SK-N-SH (cell line): ENCODE measurements around the gene ATN1. TPM values are rescaled to one million over a fixed set of nuclear protein-coding genes. Genes with fewer than 3 reads are reported as not detected.

Source experiments
- CTCF ChIA-PET: fragments of 300-600, 350-600 bp; formaldehyde crosslinking; extraction: SDS; loops from one replicate; lab custom pipeline; 2021; lab: Yijun Ruan, JAX
- POLR2A ChIA-PET: fragments of 350-600 bp; sonication (Branson Sonifier 250); formaldehyde crosslinking; extraction: SDS; loops from one replicate; lab custom pipeline; 2020; ENCODE audit warnings: antibody characterized with exemption, inconsistent platforms; lab: Yijun Ruan, JAX
- DNase-seq: peaks from one replicate; pipeline ENCODE4 v3.0.0; 2012
- H2AFZ ChIP-seq: fragments of 200-600 bp; sonication (generic); 2 replicates; pipeline ENCODE4 v1.8.1; 2016; ENCODE audit warnings: antibody characterized with exemption, mild to moderate bottlenecking, low read depth
- H3F3A ChIP-seq: fragments of 200-600 bp; sonication (generic); replicated peaks from 2 replicates; pipeline ENCODE3; 2016; ENCODE audit warnings: antibody characterized with exemption, mild to moderate bottlenecking; ENCODE audit not compliant: insufficient read depth
- H3K27ac ChIP-seq, 2 experiments: fragments of 200-500 bp in 1 of 2; fragments of 200-600 bp in 1 of 2; sonication (Bioruptor generic) in 1 of 2; sonication (generic), shearing (Covaris generic) in 1 of 2; 2 replicates each; pipeline versions ENCODE4 v1.5.1 to v1.6.1; 2014 to 2016; ENCODE audit warnings: low read depth in 2 of 2, inconsistent platforms in 1 of 2, low read length in 1 of 2, mild to moderate bottlenecking in 1 of 2, mixed read lengths in 1 of 2
- H3K27me3 ChIP-seq: fragments of 200-600 bp; sonication (generic), shearing (Covaris generic); 2 replicates; pipeline ENCODE4 v1.6.1; 2016; ENCODE audit warnings: mixed run types; ENCODE audit not compliant: insufficient read depth
- H3K36me3 ChIP-seq, 2 experiments: fragments of 200-500 bp in 1 of 2; fragments of 200-600 bp in 1 of 2; sonication (Bioruptor generic) in 1 of 2; sonication (generic) in 1 of 2; replicated peaks in 1 of 2; 2 replicates each; pipeline versions ENCODE3 to v1.5.1; 2014 to 2016; ENCODE audit warnings: low read length in 1 of 2, mild to moderate bottlenecking in 1 of 2; ENCODE audit not compliant: insufficient read depth in 2 of 2, control insufficient read depth in 1 of 2
- H3K4me1 ChIP-seq, 2 experiments: fragments of 200-500 bp in 1 of 2; fragments of 200-600 bp in 1 of 2; sonication (Bioruptor generic) in 1 of 2; sonication (generic), shearing (Covaris generic) in 1 of 2; 2 replicates each; pipeline versions ENCODE4 v1.5.1 to v1.6.1; 2014 to 2016; ENCODE audit warnings: low read depth in 1 of 2, low read length in 1 of 2, mixed run types in 1 of 2; ENCODE audit not compliant: insufficient read depth in 2 of 2, control insufficient read depth in 1 of 2
- H3K4me2 ChIP-seq: fragments of 200-600 bp; sonication (generic), shearing (Covaris generic); 2 replicates; pipeline ENCODE4 v1.6.1; 2017; ENCODE audit warnings: mixed run types
- H3K4me3 ChIP-seq, 2 experiments: fragments of 200-500 bp in 1 of 2; fragments of 200-600 bp in 1 of 2; sonication (Bioruptor generic) in 1 of 2; sonication (generic), shearing (Covaris generic) in 1 of 2; 2 replicates each; pipeline versions ENCODE4 v1.5.1 to v1.8.1; 2014 to 2016; ENCODE audit warnings: low read depth in 2 of 2, inconsistent platforms in 1 of 2, low read length in 1 of 2, mild to moderate bottlenecking in 1 of 2, mixed read lengths in 1 of 2, moderate library complexity in 1 of 2
- H3K79me2 ChIP-seq: fragments of 200-600 bp; sonication (generic); 2 replicates; pipeline ENCODE4 v1.8.1; 2017; ENCODE audit warnings: mild to moderate bottlenecking; ENCODE audit not compliant: insufficient read depth
- H3K9ac ChIP-seq: fragments of 200-600 bp; sonication (generic); 2 replicates; pipeline ENCODE4 v1.6.1; 2017; ENCODE audit warnings: mixed run types
- H3K9me2 ChIP-seq: fragments of 200-600 bp; sonication (generic); 2 replicates; pipeline ENCODE4 v1.6.1; 2017; ENCODE audit warnings: mixed run types
- H3K9me3 ChIP-seq: fragments of 200-600 bp; sonication (generic); 2 replicates; pipeline ENCODE4 v1.6.1; 2017; ENCODE audit warnings: mixed run types, mild to moderate bottlenecking, moderate library complexity
- H4K20me1 ChIP-seq: fragments of 200-600 bp; sonication (generic); 2 replicates; pipeline ENCODE4 v1.6.1; 2017; ENCODE audit warnings: mild to moderate bottlenecking, mixed run types; ENCODE audit not compliant: insufficient read depth
- ELF1 ChIP-seq: IDR thresholded peaks from 2 replicates; pipeline ENCODE4 v1.4.0; 2012
- EP300 ChIP-seq, 2 experiments: IDR thresholded peaks; 2 replicates each; pipeline versions ENCODE4 v1.4.0 to v1.6.1; 2012; ENCODE audit warnings: borderline replicate concordance in 1 of 2, low read depth in 1 of 2, low read length in 1 of 2
- EZH2phosphoT487 ChIP-seq: fragments of 200-600 bp; sonication (generic); IDR thresholded peaks from 2 replicates; pipeline ENCODE4 v1.6.1; 2017; ENCODE audit warnings: low read depth, mixed run types, mild to moderate bottlenecking, antibody characterized with exemption, moderate library complexity, borderline replicate concordance
- GABPA ChIP-seq: IDR thresholded peaks from 2 replicates; pipeline ENCODE4 v1.4.0; 2012; ENCODE audit warnings: low read depth, mild to moderate bottlenecking
- GATA2 ChIP-seq: sonication (generic); formaldehyde crosslinking; IDR thresholded peaks from 2 replicates; pipeline ENCODE4 v1.5.0; 2020; ENCODE audit warnings: mild to moderate bottlenecking, missing genetic modification reagents
- IRF3 ChIP-seq: fragments of 150-350 bp; IDR thresholded peaks from 2 replicates; pipeline ENCODE4 v1.6.1; 2016; ENCODE audit warnings: mild to moderate bottlenecking, low read depth, low read length
- MXI1 ChIP-seq: IDR thresholded peaks from 2 replicates; pipeline ENCODE4 v1.6.1; 2012; ENCODE audit warnings: mild to moderate bottlenecking, low read depth, low read length, improper control_type of control experiment
- NRF1 ChIP-seq: IDR thresholded peaks from 2 replicates; pipeline ENCODE4 v1.6.1; 2012; ENCODE audit warnings: low read depth, mild to moderate bottlenecking, low read length
- POLR2AphosphoS5 ChIP-seq: IDR thresholded peaks from 2 replicates; pipeline ENCODE4 v1.6.1; 2012; ENCODE audit warnings: low read depth, low read length
- RCOR1 ChIP-seq: fragments of 150-350 bp; IDR thresholded peaks from 2 replicates; pipeline ENCODE4 v1.6.1; 2017; ENCODE audit warnings: antibody characterized with exemption, low read length
- REST ChIP-seq: IDR thresholded peaks from 2 replicates; pipeline ENCODE4 v1.6.1; 2012; ENCODE audit warnings: mild to moderate bottlenecking, low read depth, low read length, moderate library complexity
- RXRA ChIP-seq: IDR thresholded peaks from 2 replicates; pipeline ENCODE4 v1.4.0; 2012; ENCODE audit warnings: low read depth, mild to moderate bottlenecking, borderline replicate concordance
- SIN3A ChIP-seq: IDR thresholded peaks from 2 replicates; pipeline ENCODE4 v1.6.1; 2012; ENCODE audit warnings: low read depth, mild to moderate bottlenecking, low read length, moderate library complexity, borderline replicate concordance
- SMC3 ChIP-seq: IDR thresholded peaks from 2 replicates; pipeline ENCODE4 v1.6.1; 2012; ENCODE audit warnings: low read depth, low read length, improper control_type of control experiment
- TEAD4 ChIP-seq: IDR thresholded peaks from 2 replicates; pipeline ENCODE4 v1.4.0; 2012; ENCODE audit warnings: mild to moderate bottlenecking, borderline replicate concordance; ENCODE audit not compliant: insufficient read depth
- ZBTB33 ChIP-seq: IDR thresholded peaks from 2 replicates; pipeline ENCODE4 v1.4.0; 2012; ENCODE audit warnings: low read depth, borderline replicate concordance
- WGBS: methylation state at CpG from one replicate; pipeline ENCODE4 v1.1.6; 2017; ENCODE audit warnings: low lambda C conversion rate; 5-methylcytosine and 5-hydroxymethylcytosine counted together
- polyA plus RNA-seq, 3 experiments: library from polyadenylated mRNA; depleted of rRNA; stranded (reverse); fragments of >200 nt; gene quantifications; 2 replicates each; pipeline ENCODE4 v1.2.3, GENCODE V29; 2012

ATN1 gene
- polyA plus RNA-seq, 1 of the 3 experiments (the other 2 are of a cell fraction): 29.3 TPM

- H3K9me3 ChIP-seq: no peaks in the 10 kb centered on the region
- H3K9me2 ChIP-seq: no peaks in the 10 kb centered on the region
- no peaks in the 10 kb centered on the region for H3K27me3 ChIP-seq
- no peak overlapping the region; a peak in 1 of 4 replicates for H3K27ac ChIP-seq
- H3K36me3 ChIP-seq: peaks cover 47 to 54% of the 10 kb centered on the region in 2 experiments
- H3K4me1 ChIP-seq: peaks cover 0 to 22% of the 10 kb centered on the region in 2 experiments; a peak in 1 of 4 replicates
- CTCF ChIA-PET: interaction anchor here (0.9 to 9.2 kb wide), 8 partner anchors 10 to 174 kb away, joined by 3 to 134 read pairs (median 7); partner anchors contain the start of genes ENO2 and SPSB2
- H3K4me3 ChIP-seq: no peak overlapping the region
- no peak; the same call in 1 of the 2 replicates for TF ChIP-seq POLR2AphosphoS5
- TF ChIP-seq SIN3A: no peak
- TF ChIP-seq ZBTB33: no peak
- no peak for TF ChIP-seq NRF1
- TF ChIP-seq ELF1: no peak
- no peak for TF ChIP-seq REST
- no peak for TF ChIP-seq EP300 (IDR thresholded peaks at IDR 0.05; ENCODE audit: borderline replicate concordance in 1 of 2, low read depth in 1 of 2, low read length in 1 of 2)
- TF ChIP-seq GABPA: no peak
- TF ChIP-seq RCOR1: no peak
- no peak for TF ChIP-seq IRF3
- no peak for TF ChIP-seq SMC3
- TF ChIP-seq RXRA: no peak
- no peak for TF ChIP-seq EZH2phosphoT487
- TF ChIP-seq MXI1: no peak
- no peak for TF ChIP-seq GATA2
- no peak for TF ChIP-seq TEAD4
- TF ChIP-seq, all 33 proteins: peak for 0
- no peak overlapping the region for H3K4me2 ChIP-seq
- H4K20me1 ChIP-seq: peaks cover 2% of the 10 kb centered on the region; the same call in 1 of the 2 replicates
- peaks cover 70% of the 10 kb centered on the region for H3F3A ChIP-seq
- DNase-seq: no peak
- WGBS: 95% methylated on average over 2 of the region's 2 CpGs
- peaks cover 33% of the 10 kb centered on the region for H3K79me2 ChIP-seq
- H3K9ac ChIP-seq: no peak overlapping the region
- H2AFZ ChIP-seq: no peak overlapping the region
- POLR2A ChIA-PET: interaction anchor here (0.7 to 1.6 kb wide), 2 partner anchors 15 to 26 kb away, joined by 3 read pairs; no protein-coding TSS in a partner anchor
Measured at GRCh38 chr12:6939191-6939540, 11.4 kb downstream of the ATN1 start.
